Activated T-helper 1 cell treated with anti-CD3 and anti-CD28 coated beads, Interleukin-12 subunit alpha, Interleukin-12 subunit beta, Interleukin-2, Interleukin-4 antibody, amounts not matched to agents 30 ng/mL and 10 ng/mL and 1 ng/mL, durations not matched to agents 14 hours and 24 hours and 36 hours (primary cell): Measurements from ENCODE around the gene CTXN2. TPM values are rescaled to one million over a fixed set of nuclear protein-coding genes. Genes with fewer than 3 reads are reported as not detected.

ENCODE experiments used
- DNase-seq: peaks from one replicate; pipeline ENCODE4 v3.0.0; 2021; ENCODE audit warnings: low spot score
- H3K27ac Mint-ChIP-seq: one replicate; pipeline ENCODE4 v1.8.0; 2021; ENCODE audit warnings: mild to moderate bottlenecking, mixed read lengths
- H3K27me3 Mint-ChIP-seq: one replicate; pipeline ENCODE4 v1.8.0; 2022; ENCODE audit warnings: mild to moderate bottlenecking, moderate library complexity, mixed read lengths; ENCODE audit not compliant: insufficient read depth
- H3K36me3 Mint-ChIP-seq: one replicate; pipeline ENCODE4 v1.8.0; 2021; ENCODE audit warnings: low read depth, mixed read lengths
- H3K4me1 Mint-ChIP-seq: one replicate; pipeline ENCODE4 v1.8.0; 2021; ENCODE audit warnings: low read depth, mixed read lengths
- H3K4me3 Mint-ChIP-seq: one replicate; pipeline ENCODE4 v1.8.0; 2021; ENCODE audit warnings: mild to moderate bottlenecking, moderate library complexity, mixed read lengths
- H3K9me3 Mint-ChIP-seq: one replicate; pipeline ENCODE4 v1.8.0; 2021; ENCODE audit warnings: mixed read lengths
- intact Hi-C: fragments of 100-400 bp; cut with micrococcal nuclease; formaldehyde crosslinking; loops from one replicate; pipeline ENCODE4 v1.15.1; 2024
- total RNA-seq: library from RNA; stranded (reverse); gene quantifications from 2 replicates; pipeline ENCODE4 v1.2.3, GENCODE V29; 2022

Gene CTXN2
- total RNA-seq, 1 donor from 2014 or later: not detected

- intact Hi-C loops: no loop called here
- H3K36me3 Mint-ChIP-seq: no peaks in the 10 kb centered on the region
- no peaks in the 10 kb centered on the region for H3K9me3 Mint-ChIP-seq
- H3K27ac Mint-ChIP-seq: no peak overlapping the region
- no peak for DNase-seq
- H3K4me1 Mint-ChIP-seq: no peaks in the 10 kb centered on the region
- H3K4me3 Mint-ChIP-seq: no peak overlapping the region
- peaks cover 10% of the 10 kb centered on the region for H3K27me3 Mint-ChIP-seq
Observed at GRCh38 chr15:48233246-48233645, 41.8 kb downstream of the CTXN2 start.

- intact Hi-C loops: no loop called here
- no peak for DNase-seq
- Mint-ChIP-seq H3K4me1 (no peaks in the 10 kb centered on the region), H3K27me3 (no peaks in the 10 kb centered on the region), H3K4me3 (no peak overlapping the region), H3K36me3 (no peaks in the 10 kb centered on the region), H3K27ac (no peak overlapping the region), H3K9me3 (no peaks in the 10 kb centered on the region)
Observed at GRCh38 chr15:48239334-48239733, 47.9 kb downstream of the CTXN2 start.

DNA sequence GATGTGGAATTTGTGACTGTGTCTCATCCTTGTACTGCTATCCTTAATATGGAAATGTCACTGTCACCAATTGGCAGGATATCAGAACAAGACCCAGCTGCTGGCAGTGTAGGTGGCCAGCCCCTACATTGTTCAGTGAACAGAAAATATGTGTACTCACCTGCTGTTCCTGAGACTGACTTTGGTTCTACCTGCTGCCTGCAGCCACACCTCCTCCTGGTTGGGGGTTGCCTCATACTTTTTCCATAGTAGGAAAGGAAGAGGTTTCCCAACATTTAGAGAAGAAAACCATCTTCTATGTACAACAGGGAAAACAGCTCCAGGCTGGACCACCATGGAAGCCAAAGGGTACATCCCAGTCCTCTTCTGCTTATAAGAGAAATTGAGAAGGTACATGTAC is 50.5 kb downstream of the CTXN2 start:
- H3K27me3 Mint-ChIP-seq: no peaks in the 10 kb centered on the region
- no peaks in the 10 kb centered on the region for H3K9me3 Mint-ChIP-seq
- no peaks in the 10 kb centered on the region for H3K36me3 Mint-ChIP-seq
- intact Hi-C loops: no loop called here
- no peak overlapping the region for H3K4me3 Mint-ChIP-seq
- no peak for DNase-seq
- H3K4me1 Mint-ChIP-seq: no peaks in the 10 kb centered on the region
- H3K27ac Mint-ChIP-seq: no peak overlapping the region

- Mint-ChIP-seq H3K36me3 (no peaks in the 10 kb centered on the region), H3K4me3 (no peak overlapping the region), H3K27ac (no peak overlapping the region), H3K9me3 (no peaks in the 10 kb centered on the region), H3K4me1 (no peaks in the 10 kb centered on the region), H3K27me3 (no peaks in the 10 kb centered on the region)
- no peak for DNase-seq
- intact Hi-C loops: no loop called here
Observed at GRCh38 chr15:48242535-48242934, 51.1 kb downstream of the CTXN2 start.

DNA sequence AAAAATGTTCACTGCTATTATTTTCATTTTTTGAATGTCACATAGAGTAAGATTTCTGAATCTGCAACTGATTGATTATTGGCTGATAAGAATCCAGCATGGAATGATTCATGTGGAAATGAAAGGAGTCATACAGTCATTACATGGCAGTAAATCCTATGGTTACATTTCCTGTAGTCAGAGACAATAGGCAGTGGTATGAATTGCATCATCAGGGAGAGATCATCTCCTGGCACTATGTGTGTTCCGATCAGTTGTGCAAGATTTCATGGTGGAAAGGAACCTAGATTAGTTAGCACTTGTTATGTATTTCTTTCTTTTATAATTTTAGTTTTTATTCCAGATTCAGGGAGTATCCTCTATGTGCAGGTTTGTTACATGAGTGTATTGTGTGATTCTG is 53.5 kb downstream of the CTXN2 start:
- intact Hi-C loops: no loop called here
- H3K9me3 Mint-ChIP-seq: no peaks in the 10 kb centered on the region

GRCh38 chr15:48248414-48248813 is 56.9 kb downstream of the CTXN2 start:
- no peak for DNase-seq
- intact Hi-C loops: no loop called here
- H3K36me3 Mint-ChIP-seq: no peaks in the 10 kb centered on the region
- H3K4me1 Mint-ChIP-seq: no peaks in the 10 kb centered on the region
- no peaks in the 10 kb centered on the region for H3K9me3 Mint-ChIP-seq
- no peak overlapping the region for H3K4me3 Mint-ChIP-seq
- peaks cover 2% of the 10 kb centered on the region for H3K27me3 Mint-ChIP-seq
- no peak overlapping the region for H3K27ac Mint-ChIP-seq

More for the DNA sequence above, 53.5 kb downstream of the CTXN2 start:
- DNase-seq: no peak
- no peak overlapping the region for H3K4me3 Mint-ChIP-seq
- no peaks in the 10 kb centered on the region for H3K36me3 Mint-ChIP-seq
- no peaks in the 10 kb centered on the region for H3K4me1 Mint-ChIP-seq
- no peak overlapping the region for H3K27ac Mint-ChIP-seq
- no peaks in the 10 kb centered on the region for H3K27me3 Mint-ChIP-seq

- Mint-ChIP-seq H3K27ac (no peak overlapping the region), H3K4me3 (no peak overlapping the region), H3K27me3 (peaks cover 2% of the 10 kb centered on the region), H3K9me3 (no peaks in the 10 kb centered on the region), H3K4me1 (no peaks in the 10 kb centered on the region), H3K36me3 (no peaks in the 10 kb centered on the region)
- DNase-seq: no peak
- intact Hi-C loops: no loop called here
Observed at GRCh38 chr15:48250640-48251076, 59.2 kb downstream of the CTXN2 start.

DNA sequence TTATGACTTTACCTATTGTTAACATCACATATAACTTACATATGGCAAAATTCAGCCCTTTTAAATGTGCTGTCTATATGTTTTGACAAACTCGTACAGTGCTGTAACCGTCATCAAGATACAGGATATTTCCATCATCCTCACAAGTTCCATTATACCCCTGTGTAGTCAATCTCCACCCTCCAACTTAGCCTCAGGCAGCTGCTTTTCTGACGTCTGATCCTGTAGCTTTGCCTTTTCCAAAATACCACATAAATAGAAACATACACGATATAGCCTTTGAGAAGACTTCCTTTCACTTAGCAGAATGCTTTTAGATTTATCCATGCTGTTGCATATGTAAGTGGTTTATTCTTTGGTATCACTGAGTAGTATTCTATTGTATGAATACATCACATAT is 61.7 kb downstream of the CTXN2 start:
- Mint-ChIP-seq H3K36me3 (no peaks in the 10 kb centered on the region), H3K27me3 (peaks cover 2% of the 10 kb centered on the region), H3K4me3 (no peak overlapping the region), H3K27ac (no peak overlapping the region), H3K4me1 (no peaks in the 10 kb centered on the region), H3K9me3 (no peaks in the 10 kb centered on the region)
- DNase-seq: no peak
- intact Hi-C loops: no loop called here

Other genes starting within 250 kb of the CTXN2 start
- not detected in 2 replicates for gene SLC24A5, start 70.7 kb upstream of the CTXN2 start, total RNA-seq
- gene MYEF2, start 13.4 kb upstream of the CTXN2 start, total RNA-seq: 20.3 and 21.1 TPM in 2 replicates
- not detected in 2 replicates for gene SLC12A1, start 14.6 kb downstream of the CTXN2 start, total RNA-seq
- gene DUT, start 139.8 kb downstream of the CTXN2 start, total RNA-seq: 244 and 252 TPM in 2 replicates